Fibroblast of skin of right quadriceps (primary cell): Measurements from ENCODE around the gene C1QTNF12.

Source experiments
- DNase-seq: peaks from one replicate; pipeline ENCODE4 v3.0.0-alpha.2; 2013

Gene C1QTNF12

DNA sequence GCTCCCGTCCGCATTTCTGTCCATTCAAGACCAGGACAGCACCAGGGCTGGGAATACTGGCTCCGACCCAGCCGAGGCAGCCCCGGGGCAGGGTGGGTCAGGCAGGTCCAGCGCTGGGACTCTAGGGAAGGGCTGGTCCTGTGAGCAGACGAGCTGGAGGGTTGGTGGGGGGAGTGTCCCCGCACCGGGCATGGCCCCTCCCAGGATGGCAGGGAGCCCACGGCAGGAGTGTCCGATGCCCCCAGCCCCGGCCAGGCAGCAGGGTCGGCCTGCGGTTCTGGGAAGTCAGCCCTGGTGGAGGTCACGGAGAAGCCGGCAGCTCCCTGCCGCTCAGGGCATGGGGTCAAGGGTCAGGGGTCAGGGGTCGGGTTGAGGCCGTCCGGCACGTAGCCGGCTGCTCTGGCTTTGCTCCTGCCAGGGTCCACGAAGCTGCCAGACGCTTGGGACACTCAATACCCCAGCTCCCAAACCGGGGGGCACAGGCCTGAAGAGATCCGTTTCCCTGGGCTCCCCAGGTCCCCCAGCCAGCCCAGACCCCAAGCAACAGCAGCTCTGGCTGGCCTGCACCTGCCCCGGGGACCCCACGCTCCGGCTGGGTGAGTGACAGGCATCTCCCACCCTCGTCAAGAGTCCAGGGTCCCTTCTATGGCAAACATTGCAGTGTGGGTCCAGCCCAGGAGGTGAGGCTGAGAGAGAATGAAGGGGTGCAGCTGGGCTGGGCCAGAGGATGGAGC, 6.7 kb downstream of the C1QTNF12 start:
- DNase-seq: no peak

DNA sequence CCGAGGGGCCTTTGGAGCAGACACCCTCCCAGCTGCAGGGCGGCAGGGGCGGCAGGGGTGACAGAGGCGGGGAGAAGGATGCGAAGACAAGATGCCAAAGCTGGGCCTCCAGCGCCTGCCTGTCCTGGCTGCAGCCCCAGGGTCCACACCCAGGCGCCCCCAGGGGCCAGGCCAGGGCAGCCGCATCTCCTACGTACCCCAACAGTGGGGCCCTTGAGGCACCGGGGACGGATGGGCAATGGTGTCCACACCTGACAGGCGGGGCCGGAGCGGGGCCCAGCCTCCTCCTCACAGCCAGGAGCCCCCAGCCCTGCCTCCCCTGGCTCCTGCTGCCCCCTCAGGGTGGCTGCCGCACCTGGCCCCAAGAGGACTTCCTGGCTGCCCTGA, 7.3 kb downstream of the C1QTNF12 start:
- no peak for DNase-seq

DNA sequence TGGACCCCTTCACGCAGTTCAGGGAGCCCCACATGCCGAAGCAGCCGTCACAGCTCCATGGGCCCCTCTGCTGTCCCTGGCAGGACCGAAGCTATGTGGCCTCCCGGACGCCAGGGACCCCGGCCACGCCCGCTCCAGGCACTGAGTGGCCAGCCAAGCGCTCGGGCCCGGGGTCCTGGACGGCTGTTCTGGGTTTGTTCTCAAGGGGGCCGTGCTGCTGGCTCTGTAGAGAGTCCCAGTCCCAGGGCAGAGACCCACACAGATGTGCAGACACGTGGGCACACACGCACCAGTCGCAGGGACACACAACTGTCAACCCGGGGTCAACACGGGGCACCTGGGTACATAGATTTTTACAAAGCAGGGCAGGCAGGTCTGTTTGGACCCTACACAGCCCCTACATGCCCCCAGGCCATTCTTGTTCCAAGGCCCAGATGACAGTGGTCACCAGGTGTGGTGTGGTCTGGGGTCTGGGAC, 7.8 kb downstream of the C1QTNF12 start:
- no peak for DNase-seq

DNA sequence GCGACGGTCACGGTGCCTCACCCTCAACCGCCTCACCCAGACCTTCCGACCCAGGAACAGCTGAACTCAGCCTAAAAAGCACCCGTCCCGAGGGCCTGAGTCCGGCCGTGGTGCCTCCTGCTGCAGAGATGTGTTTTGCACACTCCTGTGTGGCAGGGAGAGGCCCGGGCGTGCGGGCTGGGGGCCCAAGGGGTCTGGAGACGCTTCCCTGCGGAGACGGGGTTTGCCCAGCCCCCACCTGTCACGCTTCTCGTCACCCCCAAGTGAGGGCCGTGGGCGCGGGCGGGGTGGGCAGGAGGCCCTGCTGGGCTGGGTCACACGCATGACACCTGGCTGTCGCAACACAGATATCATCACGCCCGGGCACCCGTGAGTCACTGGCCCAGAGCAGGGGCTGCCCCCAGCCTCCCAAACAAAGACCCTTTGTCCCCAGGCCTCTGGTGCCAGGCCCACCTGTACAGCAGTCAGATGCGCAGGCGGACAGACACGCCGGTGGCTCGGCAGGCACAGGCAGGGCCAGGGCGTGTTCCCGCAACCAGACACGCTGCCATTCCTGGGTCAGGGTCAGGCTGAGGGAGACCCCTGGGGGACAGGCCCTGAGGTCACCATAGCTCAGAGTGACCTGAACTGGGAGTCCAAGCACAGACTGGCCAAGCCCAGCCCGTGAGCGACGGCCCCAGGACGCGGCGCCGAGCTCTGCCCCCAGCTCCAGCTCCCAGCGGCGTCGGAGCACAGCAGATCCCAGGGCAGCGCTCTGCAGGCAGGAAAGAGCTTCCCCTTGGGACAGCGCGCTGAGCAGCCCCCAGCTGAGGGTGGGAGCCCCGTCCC, 8.4 kb downstream of the C1QTNF12 start:
- DNase-seq: no peak

DNA sequence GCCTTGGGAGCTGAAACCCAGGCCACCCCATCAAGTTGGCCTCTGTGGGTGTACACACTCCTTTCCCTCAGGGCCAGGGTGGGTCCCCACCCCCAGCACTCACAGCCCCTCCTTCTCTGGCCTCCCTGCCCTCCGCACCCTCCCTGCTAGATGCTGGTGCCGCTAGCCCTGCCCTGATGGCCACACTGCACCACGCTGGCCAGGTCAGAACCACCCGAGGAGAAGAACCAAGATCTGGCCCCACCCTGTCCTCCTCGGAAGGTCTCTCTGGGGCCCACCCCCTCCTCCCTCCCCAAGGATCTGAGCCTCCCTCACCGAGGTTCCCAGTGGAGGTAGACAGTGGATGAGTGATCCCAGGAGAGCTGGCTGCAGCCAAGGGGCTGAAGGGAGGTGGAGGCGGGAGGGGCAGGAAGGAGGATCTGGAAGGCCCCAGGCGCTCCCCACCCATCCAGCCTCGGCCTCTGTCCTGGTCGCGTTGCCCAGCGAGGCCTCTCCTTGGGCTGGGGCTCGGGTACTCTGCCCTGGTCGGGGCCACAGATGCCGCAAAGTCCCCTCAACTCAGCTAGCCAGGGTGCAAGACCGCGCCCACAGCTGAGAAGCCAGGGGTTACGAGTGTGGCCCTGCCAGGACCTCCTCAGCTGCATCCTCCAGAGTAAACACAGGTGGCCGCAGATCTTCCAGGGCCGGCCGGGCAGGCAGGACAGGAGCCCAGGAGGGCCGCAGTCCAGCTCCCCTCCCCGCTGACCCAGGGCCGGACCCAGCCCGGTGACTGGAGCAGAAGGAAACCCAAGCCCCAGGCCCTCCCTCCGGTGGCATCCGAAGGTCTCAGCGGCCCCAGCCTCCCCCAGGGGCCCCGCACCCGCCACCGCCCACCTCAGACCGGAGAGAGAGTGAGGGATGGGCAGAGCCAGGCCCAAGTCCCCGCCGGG, 9.3 kb downstream of the C1QTNF12 start:
- DNase-seq: no peak

DNA sequence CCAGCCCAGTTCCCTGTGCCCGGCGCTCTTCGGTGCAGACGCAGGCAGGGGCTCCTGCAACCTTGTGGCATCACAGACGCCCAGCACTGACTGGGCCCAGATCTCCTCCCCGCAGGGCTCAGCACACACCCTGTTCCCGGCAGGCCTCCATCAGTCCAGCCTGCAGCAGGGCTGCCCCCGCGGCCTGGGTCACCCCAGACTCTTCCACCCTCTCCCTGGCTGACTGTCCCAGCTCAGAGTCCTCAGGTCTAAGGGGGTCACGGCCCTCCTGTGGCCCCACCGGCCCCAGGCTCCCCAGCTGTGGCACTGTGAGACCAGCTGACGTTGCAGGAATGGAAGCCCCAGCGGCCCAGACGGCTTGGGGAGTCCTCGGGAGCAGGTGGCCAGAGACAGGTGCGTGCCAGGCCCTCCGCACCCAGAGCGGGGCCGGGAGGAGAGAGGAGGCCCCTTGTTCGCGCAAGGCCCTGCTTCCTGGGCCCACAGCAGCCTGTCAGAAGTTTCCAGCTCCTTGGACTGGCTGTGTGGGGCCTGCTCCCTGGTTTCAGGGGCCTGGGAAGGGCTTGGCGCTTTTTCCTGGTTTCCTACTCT, 10.3 kb downstream of the C1QTNF12 start:
- DNase-seq: no peak

DNA sequence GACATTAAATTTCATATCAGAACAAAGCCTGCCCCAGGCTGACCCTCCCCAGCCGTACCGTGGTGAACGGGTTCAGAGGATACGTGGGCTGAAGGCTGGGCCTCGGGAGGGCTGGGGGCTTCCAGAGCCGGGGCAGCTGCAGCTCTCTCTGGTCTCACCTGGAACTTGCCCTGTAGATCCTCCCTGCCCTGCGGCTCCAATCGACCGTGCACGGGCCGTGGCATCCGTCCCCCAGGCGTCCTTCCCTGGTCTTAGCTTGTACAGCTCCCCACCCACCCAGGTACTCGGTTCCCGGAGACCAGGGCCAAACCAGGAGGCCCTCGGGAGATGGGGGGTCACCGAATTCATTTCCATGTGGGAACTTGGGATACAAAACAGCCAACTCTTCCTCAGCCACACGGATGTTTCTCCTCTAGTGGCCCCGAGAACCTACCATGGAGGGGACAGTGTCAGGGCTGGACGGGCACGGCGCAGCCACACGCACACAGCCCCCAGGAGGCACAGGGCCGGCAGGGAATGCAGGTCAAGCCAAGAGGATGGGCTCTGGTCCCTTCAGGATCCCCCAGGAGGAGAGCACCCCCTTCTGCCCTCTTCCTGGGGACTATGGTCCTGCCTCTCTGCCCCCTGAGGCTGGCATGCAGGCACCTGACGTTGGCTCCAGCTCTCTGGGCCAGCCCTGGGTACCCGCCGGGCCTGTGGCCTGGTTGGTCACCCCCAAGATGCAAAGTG, 11.3 kb downstream of the C1QTNF12 start:
- DNase-seq: no peak

DNA sequence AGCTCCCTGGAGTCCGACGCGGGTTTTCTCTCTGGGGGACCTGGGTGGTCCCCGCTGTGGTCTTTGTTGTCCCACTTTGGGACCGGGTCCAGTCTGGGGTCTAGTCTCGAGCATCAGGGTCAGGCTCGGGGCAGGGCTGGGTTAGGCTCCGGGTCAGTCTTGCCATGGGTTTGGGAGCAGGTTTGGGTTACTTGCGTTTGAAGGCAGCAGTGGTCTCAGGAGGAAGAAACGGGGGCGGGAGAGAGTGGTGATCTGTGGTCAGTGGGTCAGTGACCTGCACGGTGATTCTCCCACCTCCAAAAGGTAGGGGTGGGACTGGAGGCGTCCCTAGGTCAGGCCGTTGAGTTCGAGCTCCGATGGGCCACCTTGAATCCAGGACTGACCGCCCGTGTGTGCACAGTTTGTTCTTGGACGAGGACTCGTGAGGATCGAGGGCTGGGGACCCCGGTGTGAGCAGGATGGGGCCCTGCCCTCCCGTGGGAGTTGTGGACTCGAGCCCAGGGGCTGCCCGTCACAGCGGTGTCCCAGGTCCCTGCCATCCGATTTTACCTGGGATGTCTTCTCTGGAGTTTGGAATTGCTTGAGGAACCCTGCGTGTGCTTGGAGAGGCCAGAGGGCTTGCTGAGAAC, 12.2 kb downstream of the C1QTNF12 start:
- DNase-seq: no peak

DNA sequence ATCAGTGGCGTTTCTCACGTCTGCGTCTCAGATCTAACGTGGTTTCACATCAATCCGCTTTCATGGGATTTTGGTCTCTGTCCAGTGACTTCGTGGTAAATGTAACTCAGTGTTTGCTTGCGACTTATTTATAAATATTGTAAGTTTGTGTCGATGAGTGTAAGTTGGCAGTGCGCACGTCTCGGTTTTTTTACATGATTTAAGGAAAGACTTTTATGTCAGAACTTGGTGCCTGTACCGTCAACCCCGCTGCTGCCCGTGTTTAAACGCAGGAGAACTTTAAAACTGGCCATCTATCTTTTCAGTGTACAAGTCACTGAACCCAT, 13.0 kb downstream of the C1QTNF12 start:
- DNase-seq: no peak

DNA sequence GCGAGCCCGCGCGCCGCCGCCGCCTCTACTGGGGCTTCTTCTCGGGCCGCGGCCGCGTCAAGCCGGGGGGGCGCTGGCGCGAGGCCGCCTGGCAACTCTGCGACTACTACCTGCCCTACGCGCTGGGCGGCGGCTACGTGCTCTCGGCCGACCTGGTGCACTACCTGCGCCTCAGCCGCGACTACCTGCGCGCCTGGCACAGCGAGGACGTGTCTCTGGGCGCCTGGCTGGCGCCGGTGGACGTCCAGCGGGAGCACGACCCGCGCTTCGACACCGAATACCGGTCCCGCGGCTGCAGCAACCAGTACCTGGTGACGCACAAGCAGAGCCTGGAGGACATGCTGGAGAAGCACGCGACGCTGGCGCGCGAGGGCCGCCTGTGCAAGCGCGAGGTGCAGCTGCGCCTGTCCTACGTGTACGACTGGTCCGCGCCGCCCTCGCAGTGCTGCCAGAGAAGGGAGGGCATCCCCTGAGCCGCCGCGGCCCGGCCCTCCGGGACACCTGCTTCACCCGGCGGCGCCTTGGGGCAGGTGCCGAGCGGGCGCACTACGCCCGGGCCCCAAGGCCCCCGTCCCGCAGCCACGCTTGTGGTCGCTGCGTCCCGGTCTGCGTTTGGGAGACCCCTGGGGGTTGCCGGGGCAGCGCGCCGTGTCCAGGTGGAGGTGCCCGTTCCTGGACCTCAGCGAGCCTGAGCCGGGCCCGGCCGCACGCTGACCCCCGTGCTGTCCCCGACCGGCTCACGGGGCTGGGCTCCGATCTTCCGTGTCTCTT, 13.5 kb downstream of the C1QTNF12 start:
- DNase-seq: no peak

DNA sequence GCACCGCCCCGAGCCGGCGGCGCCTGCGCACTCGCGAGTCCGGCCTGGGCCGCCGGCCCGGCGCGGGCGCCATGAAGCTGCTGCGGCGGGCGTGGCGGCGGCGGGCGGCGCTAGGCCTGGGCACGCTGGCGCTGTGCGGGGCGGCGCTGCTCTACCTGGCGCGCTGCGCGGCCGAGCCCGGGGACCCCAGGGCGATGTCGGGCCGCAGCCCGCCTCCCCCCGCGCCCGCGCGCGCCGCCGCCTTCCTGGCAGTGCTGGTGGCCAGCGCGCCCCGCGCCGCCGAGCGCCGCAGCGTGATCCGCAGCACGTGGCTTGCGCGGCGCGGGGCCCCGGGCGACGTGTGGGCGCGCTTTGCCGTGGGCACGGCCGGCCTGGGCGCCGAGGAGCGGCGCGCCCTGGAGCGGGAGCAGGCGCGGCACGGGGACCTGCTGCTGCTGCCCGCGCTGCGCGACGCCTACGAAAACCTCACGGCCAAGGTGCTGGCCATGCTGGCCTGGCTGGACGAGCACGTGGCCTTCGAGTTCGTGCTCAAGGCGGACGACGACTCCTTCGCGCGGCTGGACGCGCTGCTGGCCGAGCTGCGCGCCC, 14.2 kb downstream of the C1QTNF12 start, which contains the start of gene B3GALT6:
Gene B3GALT6, plus strand, starts transcription at position 30 of the 588 bp plus-strand sequence. Its CDS starts 42 bp downstream, at position 72.
- no peak for DNase-seq

DNA sequence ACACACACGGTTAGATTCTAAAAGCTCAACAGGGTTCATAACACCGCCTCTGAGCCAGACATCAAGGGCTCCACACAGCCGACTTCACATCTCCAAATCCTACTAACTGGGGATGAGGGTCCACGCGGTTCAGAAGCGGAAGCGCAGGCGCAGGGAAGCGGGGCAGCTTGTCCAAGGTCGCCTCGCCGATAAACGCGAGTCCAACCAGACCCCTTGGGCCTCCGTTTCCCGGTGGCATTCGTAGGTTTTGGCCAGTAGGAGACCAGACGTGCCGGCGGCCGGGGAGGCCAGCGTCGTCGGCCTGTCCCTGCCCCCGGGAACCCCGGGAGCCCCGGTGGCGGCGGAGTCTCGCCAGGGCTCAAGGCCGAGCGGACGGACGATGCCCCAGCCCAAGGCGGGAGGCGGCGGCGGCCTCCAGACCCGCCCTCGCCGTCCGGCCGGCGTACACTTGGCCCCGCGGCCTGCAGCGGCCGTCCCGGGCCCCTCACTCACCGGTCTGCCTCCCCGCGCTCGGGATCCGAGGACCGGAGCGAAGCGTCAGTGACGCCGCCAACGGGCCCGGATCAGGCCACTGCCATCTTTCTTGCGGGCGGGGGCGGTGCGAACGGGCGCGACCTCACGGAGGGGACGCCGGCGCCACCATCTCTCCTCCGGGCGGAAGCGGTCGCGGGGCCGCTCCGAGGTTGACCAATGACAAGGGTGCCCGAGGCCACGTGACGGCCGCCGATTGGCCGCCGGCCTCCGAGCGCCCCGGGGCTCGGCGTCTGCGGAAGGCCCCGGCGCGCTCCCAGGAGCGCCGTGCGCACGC, 14.9 kb downstream of the C1QTNF12 start, which contains the start of gene SDF4:
Gene SDF4, minus strand, starts transcription at position 602 of the 808 bp plus-strand sequence. CDS start 3,229 bp downstream, outside the sequence.
- DNase-seq: peak; percentile 97

DNA sequence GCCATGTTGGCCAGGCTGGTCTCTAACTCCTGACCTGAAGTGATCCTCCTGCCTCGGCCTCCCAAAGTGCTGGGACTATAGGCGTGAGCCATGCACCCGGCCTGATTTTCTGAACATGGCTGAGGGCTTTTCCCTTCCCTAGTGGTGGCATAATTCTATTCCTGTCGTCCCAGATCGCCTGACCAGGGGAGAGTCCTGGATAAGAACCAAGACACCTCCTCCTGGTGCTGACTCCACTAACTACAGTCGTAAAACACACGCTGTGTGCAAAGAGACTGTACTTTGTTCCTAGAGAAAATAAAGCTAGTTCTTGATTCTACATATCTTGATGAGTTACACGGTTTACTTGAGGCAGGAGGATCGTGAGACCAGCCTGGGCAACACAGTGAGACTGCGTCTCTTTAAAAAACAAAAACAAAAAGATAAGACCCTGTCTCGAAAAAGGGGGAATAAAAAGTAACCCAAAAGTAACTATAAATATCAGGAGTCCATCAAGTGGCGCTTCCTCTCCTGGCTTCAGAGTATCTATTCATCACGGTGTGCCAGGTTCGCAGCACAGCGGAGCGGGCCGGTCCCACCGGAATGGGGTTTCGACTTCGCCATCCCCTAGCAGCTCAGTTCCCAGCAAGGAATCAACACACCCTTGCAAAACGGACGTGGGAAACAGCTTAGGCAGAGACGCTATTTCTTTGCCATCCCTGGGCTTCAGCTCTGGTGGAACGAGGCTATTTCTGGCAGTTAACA, 15.7 kb downstream of the C1QTNF12 start:
- peak; percentile 68 for DNase-seq

DNA sequence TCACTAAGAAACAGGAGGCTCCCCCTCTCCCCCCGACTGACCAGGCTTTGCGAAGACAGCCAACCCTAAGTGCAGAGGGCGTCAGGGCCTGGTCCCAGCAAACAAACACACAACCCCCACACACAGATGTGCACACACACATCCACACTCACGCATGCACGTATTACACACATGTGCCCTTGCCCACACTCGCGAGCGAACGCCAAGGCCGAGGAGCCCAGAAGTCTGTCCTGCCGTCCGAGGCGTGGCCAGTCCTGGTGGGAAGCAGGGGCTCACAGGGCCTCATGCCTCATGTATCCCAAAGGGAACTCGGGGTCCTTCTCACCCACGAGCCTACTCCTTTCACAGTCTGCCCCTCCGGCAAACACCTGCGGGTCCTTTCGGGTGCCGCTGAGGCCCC, 16.8 kb downstream of the C1QTNF12 start:
- DNase-seq: no peak

DNA sequence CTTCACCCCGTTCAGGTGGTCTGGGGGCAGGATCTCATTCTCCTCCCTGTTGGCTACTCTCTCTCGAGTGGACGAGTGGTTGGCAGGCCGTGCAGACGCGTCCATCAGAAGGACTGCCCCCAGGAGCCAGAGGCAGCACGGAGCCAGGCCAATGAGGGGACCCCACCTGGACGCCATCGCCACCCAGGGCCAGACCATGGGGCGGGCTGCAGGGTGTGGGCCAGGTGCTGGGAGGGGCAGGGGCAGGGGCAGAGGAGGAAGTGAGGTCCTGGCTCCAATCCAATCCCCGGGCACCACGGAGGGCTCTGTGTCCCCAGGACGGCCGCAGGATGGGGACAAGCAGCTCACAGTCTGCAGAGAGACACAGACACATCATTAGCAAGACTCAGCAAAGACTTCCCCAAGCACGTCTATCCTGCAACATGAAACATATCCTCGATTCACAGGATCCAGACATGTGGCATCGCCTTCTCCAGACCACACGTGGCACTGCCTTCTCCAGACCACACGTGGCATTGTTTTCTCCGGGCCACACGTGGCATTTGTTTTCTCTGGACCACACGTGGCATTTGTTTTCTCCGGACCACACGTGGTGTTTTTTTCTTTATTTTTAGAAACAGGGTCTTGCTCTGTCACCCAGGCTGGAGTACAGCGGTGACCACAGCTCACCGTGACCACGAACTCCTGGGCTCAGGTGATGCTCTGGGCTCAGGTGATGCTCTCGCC, 17.8 kb downstream of the C1QTNF12 start:
- DNase-seq: no peak

DNA sequence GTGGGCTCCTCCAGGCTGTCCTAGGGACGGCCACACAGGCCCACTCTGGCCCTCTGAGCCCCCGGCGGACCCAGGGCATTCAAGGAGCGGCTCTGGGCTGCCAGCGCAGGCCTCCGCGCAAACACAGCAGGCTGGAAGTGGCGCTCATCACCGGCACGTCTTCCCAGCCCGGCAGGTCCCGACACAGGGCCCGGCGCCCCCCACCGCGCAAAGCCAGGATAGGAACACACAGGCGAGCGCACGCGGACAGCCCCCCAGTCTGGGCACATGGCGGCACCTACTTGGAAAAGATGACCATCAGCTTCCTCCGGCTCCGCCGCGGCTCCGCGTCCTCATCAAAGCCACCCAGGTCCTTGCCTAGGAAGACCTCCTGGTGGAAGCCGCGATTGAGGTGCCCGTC, 18.3 kb downstream of the C1QTNF12 start:
- DNase-seq: no peak

DNA sequence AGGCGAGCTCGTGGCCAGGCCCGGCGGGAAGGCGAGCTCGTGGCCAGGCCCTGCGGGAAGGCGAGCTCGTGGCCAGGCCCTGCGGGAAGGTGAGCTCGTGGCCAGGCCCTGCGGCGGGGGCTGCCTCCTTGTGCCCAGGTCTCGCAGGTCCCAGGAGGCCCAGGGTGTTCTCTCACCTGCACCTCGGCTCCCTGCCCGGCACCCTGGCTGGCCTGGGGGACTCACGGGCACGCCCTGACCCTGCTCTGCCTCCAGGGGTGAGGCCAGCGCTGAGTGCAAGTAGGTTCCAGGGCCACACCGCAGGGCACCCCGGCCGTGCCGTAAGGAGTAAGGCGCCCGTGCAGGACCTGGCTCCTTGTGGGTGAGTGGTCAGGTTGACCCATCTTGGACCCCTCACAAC, 19.1 kb downstream of the C1QTNF12 start:
- no peak for DNase-seq
